GM13976 (cell line): ENCODE results near the gene CERS6.

Source experiments
- DNase-seq: peaks from one replicate; pipeline ENCODE4 v3.0.0; 2012; ENCODE audit warnings: low spot score
- CTCF ChIP-seq: IDR thresholded peaks from 2 replicates; pipeline ENCODE4 v1.5.1; 2012; ENCODE audit warnings: borderline replicate concordance, mild to moderate bottlenecking; ENCODE audit not compliant: insufficient read depth; ENCODE audit errors: extremely low read depth, missing control alignments, control extremely low read depth
- in situ Hi-C: fragments of 300-500 bp; cut with MboI; formaldehyde crosslinking; loops from one replicate; pipeline ENCODE4 v1.12.0; 2022; ENCODE audit warnings: low sequenced_read_pairs, mixed read lengths, inconsistent platforms; ENCODE audit not compliant: unreplicated experiment

CERS6 gene

GRCh38 chr2:168555283-168555682, 99.2 kb downstream of the CERS6 start:
- in situ Hi-C loops: no loop called here
- no peak for DNase-seq
- TF ChIP-seq CTCF: no peak

- no peak for DNase-seq
- no peak for TF ChIP-seq CTCF
- in situ Hi-C loops: no loop called here
Observed at GRCh38 chr2:168559187-168559586, 103.1 kb downstream of the CERS6 start.

GRCh38 chr2:168560817-168561499, 104.9 kb downstream of the CERS6 start:
- in situ Hi-C loops: no loop called here
- TF ChIP-seq CTCF: no peak
- peak; percentile 10 for DNase-seq

- TF ChIP-seq CTCF: no peak
- in situ Hi-C loops: no loop called here
- no peak for DNase-seq
Observed at GRCh38 chr2:168561991-168562390, 105.9 kb downstream of the CERS6 start.

GRCh38 chr2:168562971-168563370, 106.9 kb downstream of the CERS6 start:
- TF ChIP-seq CTCF: no peak
- DNase-seq: no peak
- in situ Hi-C loops: no loop called here

GRCh38 chr2:168564641-168565040, 108.6 kb downstream of the CERS6 start:
- TF ChIP-seq CTCF: no peak
- no peak for DNase-seq
- in situ Hi-C loops: no loop called here
